Measurements from ENCODE around the gene OR52I2.

OR52I2 gene

DNA sequence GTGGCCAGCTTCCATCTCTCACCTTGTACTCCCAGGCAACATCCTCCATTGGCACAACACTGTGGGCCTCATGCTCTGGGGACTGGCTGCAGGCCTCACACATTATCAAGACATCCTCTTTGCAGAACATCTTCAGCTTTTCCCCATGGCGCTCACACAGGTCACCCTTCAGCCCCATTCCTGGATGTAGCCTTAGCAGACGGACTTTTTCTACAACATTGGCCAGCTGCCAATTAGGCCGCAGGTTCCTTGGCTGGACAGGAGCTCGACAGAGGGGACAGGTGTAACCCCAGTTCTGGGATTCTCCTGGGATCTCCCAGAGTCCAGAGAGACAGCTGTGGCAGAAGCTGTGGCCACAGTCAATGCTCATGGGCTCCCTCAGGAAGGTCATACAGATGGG is 23.5 kb downstream of the OR52I2 start:
- TF ChIP-seq, protein P1, sequence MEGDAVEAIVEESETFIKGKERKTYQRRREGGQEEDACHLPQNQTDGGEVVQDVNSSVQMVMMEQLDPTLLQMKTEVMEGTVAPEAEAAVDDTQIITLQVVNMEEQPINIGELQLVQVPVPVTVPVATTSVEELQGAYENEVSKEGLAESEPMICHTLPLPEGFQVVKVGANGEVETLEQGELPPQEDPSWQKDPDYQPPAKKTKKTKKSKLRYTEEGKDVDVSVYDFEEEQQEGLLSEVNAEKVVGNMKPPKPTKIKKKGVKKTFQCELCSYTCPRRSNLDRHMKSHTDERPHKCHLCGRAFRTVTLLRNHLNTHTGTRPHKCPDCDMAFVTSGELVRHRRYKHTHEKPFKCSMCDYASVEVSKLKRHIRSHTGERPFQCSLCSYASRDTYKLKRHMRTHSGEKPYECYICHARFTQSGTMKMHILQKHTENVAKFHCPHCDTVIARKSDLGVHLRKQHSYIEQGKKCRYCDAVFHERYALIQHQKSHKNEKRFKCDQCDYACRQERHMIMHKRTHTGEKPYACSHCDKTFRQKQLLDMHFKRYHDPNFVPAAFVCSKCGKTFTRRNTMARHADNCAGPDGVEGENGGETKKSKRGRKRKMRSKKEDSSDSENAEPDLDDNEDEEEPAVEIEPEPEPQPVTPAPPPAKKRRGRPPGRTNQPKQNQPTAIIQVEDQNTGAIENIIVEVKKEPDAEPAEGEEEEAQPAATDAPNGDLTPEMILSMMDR (IDR thresholded peaks at IDR 0.05; ENCODE audit: control extremely low read depth, extremely low read depth, low read depth, missing control alignments), result no peak
- ChIA-PET POLR2A (no interaction called here), CTCF (interaction anchor here (1.1 to 2.8 kb wide), 2 partner anchors 8 to 22 kb away, joined by 3 to 8 read pairs; no protein-coding TSS in a partner anchor)
- no peak for DNase-seq (ENCODE audit: extremely low spot score)

DNA sequence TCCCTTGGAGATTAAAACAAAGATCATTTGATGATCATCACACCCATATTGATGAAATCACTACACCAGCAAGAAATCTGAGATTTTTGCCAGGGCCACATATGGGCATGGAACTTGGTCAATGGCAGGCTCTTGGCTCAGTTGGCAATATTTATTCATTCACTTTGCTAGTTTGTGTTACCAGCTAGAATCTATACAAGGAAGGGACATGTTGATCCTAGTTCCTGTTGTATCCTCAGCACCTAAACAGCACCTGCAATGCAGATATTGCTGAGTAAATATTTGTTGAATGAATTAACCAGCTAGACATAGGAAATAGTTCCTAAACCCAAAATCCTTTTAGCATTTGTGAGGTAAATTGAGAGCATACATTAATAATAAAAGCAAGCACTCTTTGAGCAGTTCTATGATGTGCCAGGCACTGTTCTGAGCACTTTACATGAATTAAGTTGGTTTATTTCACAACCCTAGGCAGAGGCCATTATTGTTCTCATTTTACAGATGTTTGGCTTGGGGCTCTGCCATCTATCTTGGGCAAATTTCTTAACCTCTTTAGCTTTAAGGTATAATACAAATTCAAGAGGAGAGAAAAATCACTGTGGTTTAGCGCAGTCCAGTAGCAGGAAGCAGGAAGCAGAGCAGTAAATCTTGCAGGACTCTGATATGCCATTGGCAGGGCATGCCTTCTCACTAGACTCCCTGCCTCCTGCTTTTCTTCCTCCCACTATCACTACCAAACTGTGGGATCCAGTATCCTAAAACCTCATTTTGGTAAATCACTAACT is 24.9 kb downstream of the OR52I2 start:
- no peak for DNase-seq (ENCODE audit: extremely low spot score)
- ChIA-PET POLR2A (no interaction called here), CTCF (interaction anchor here (1.1 to 1.6 kb wide), 2 partner anchors 11 to 31 kb away, joined by 3 to 7 read pairs; partner anchors contain the start of gene OR51D1)
- TF ChIP-seq, protein P1 (IDR thresholded peaks at IDR 0.05; ENCODE audit: control extremely low read depth, extremely low read depth, low read depth, missing control alignments), result no peak

DNA sequence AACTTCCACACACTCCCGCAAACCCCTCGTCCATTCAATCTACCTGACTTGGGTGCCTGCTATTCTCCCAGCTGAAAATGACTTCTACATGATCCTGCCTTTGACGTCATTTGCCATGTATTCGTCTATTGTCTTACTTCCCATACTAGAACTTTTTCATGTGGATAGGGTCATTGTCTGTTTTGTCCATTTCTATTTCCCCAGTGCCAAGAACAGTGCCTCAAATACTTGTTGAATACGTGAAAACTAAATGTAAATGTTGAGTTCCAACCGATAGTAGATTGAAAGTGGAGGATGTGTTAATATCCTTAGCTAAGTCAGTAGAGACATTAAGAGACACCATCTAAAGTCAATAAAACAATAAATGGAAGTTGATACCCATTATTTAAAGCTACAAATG is 25.6 kb downstream of the OR52I2 start:
- ChIA-PET POLR2A (no interaction called here), CTCF (interaction anchor here (1.6 to 2.8 kb wide), 2 partner anchors 30 kb away, joined by 7 to 11 read pairs; partner anchors contain the start of gene OR51D1)
- TF ChIP-seq, protein P1 (IDR thresholded peaks at IDR 0.05; ENCODE audit: control extremely low read depth, extremely low read depth, low read depth, missing control alignments), result no peak
- no peak for DNase-seq (ENCODE audit: extremely low spot score)

DNA sequence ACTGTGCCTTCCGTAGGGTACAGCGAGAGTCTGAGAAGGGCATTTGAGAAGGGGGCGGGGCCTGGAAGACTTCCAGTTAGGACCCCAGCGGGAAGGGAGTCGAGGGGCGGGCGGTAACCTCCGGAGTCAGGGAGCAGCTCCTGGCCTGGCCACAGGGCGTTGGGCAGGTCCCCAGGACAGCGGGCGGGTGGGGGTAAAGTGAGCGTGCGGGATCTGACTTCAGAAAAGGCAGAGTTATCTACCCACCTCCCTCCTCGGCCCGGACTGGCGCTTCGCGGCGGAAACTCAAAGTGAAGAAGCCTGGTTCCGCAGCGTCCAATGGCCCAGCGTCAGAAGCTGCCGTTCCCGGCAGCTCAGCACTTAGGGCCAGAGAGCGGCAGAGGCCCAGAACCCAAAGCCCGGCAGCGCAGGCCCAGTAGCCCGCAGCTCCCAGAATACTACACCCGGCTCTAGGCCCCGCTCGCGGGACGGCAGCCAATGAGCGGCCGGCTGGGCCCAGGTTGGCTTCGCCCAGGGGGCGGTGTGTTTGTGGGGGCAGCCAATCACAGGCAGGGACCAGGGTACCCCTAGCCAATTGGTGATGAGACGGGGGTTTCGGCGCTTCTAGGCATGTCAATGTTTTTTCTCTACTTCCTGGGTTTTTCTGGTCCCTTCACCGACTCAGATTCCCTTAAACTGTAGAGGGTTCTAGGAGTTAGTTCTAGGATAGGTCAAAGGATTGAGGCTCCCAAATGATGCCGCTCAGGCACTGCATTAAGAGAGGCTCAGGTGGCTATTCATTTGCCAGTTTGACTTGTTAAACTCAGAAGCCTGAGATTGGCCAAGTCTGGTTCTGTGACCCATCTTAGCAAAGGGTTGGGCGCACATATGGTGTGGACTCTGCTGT is 26.5 kb downstream of the OR52I2 start, which contains the start of gene TRIM68:
Gene TRIM68, minus strand, starts transcription at position 451 of the 886 bp plus-strand sequence. CDS start 2,727 bp downstream, outside the sequence.
- DNase-seq (ENCODE audit: extremely low spot score), result peak; percentile 96
- POLR2A ChIA-PET, result no interaction called here
- TF ChIP-seq, protein P1 (IDR thresholded peaks at IDR 0.05; ENCODE audit: control extremely low read depth, extremely low read depth, low read depth, missing control alignments), result no peak
- CTCF ChIA-PET, result interaction anchor here (1.3 to 2.8 kb wide), 2 partner anchors 16 to 29 kb away, joined by 4 to 11 read pairs; partner anchors contain the start of gene OR51D1

DNA sequence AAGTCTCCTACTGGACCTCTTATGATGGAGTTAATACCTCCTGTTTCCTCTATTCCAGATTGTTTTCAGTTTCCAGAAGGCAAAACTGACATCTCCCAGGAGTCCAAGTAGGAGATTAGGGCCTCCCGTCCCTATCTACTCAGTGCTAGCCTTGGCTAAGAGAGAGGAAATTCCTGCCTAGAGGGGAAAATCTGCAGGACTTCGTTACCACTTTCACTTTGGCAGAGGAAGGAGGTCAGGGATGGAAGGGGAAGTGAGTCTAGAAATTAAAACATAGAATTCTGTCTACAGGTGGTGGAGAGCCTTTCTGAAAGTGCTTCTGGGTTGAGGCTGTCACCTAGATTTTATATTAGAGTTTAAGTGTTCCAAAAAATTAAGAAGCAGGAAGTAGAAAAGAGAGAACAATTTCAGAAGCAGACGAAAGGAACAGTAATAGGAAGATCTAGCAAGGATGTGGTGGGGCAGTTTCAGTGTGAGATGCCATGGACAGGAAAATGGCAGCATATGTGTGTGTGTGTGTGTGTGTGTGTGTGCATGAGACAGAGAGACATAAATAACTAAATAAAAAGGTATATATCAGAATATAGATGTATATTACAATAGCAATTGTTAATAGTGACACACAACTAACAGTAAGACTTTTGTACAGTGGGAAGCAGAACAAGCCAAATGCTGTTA is 28.9 kb downstream of the OR52I2 start:
- ChIA-PET CTCF (no interaction called here), POLR2A (no interaction called here)
- DNase-seq (ENCODE audit: extremely low spot score), result no peak
- TF ChIP-seq, protein P1 (IDR thresholded peaks at IDR 0.05; ENCODE audit: control extremely low read depth, extremely low read depth, low read depth, missing control alignments), result no peak

DNA sequence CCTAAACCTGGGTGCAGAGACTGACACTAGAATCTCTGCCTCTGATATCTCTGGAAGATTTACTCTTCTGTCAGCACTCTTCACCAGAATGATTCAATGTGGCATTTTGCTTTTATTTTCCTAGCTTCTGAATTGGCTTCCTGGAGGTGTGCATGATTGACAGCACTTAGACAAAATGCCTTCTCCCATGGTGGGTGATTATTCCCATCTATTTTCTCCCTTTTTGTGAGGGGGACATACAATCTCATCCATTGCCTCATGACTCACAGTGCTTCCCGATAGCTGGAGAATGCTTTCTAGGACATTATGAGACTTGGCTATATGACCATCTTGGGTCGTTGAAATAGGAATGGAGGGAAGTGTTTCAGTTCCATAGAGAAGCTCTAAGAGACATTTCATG is 30.4 kb downstream of the OR52I2 start:
- TF ChIP-seq, protein P1 (IDR thresholded peaks at IDR 0.05; ENCODE audit: control extremely low read depth, extremely low read depth, low read depth, missing control alignments), result no peak
- ChIA-PET CTCF (interaction anchor here (0.7 to 2.6 kb wide), 5 partner anchors 8 to 19 kb away, joined by 3 to 8 read pairs (median 4); partner anchors contain the start of gene OR52I1), POLR2A (no interaction called here)
- no peak for DNase-seq (ENCODE audit: extremely low spot score)
